H1 (cell line): ENCODE measurements around the gene SLC37A1. TPM values are rescaled to one million over a fixed set of nuclear protein-coding genes. Genes with fewer than 3 reads are reported as not detected.

ENCODE experiments used
- CTCF ChIA-PET: fragments of 300-600 bp; sonication (Branson Sonifier 250); formaldehyde crosslinking; loops from one replicate; lab custom pipeline; 2021; ENCODE audit not compliant: partially characterized antibody; lab: Charles Lee
- POLR2A ChIA-PET: fragments of 300-600 bp; sonication (Branson Sonifier 250); formaldehyde crosslinking; loops from one replicate; lab custom pipeline; 2021; ENCODE audit warnings: inconsistent platforms; ENCODE audit not compliant: partially characterized antibody; lab: Charles Lee
- DNase-seq, 2 experiments: peaks; one replicate each; pipeline versions ENCODE4 v3.0.0 to v3.0.0-alpha.2; 2010 to 2022; ENCODE audit warnings: low spot score in 2 of 2, low read depth in 1 of 2, mixed read lengths in 1 of 2
- FAIRE-seq: peaks from 2 replicates; lab custom pipeline; 2011; peaks lifted over from hg19 to GRCh38; lab: Jason Lieb, UNC
- H2AFZ ChIP-seq: 2 replicates; pipeline ENCODE4 v1.8.1; 2012; ENCODE audit warnings: low read length, inconsistent platforms
- H2AK5ac ChIP-seq: 2 replicates; pipeline ENCODE4 v1.6.1; 2013; ENCODE audit warnings: low read depth, low read length
- H2BK120ac ChIP-seq: replicated peaks from 2 replicates; pipeline ENCODE3; 2013; ENCODE audit warnings: low read depth, low read length, inconsistent platforms
- H2BK12ac ChIP-seq: 2 replicates; pipeline ENCODE4 v1.6.1; 2013; ENCODE audit warnings: low read depth, low read length
- H2BK15ac ChIP-seq: 2 replicates; pipeline ENCODE4 v1.6.1; 2013; ENCODE audit warnings: low read length
- H2BK20ac ChIP-seq: 2 replicates; pipeline ENCODE4 v1.6.1; 2013; ENCODE audit warnings: low read length
- H2BK5ac ChIP-seq: 2 replicates; pipeline ENCODE4 v1.6.1; 2013; ENCODE audit warnings: low read depth, low read length
- H3K14ac ChIP-seq: 2 replicates; pipeline ENCODE4 v1.6.1; 2013; ENCODE audit warnings: inconsistent platforms; ENCODE audit not compliant: insufficient read length
- H3K18ac ChIP-seq: 2 replicates; pipeline ENCODE4 v1.6.1; 2013; ENCODE audit warnings: low read length; ENCODE audit errors: extremely low read depth
- H3K23ac ChIP-seq: 2 replicates; pipeline ENCODE4 v1.6.1; 2013; ENCODE audit warnings: inconsistent platforms; ENCODE audit not compliant: insufficient read length
- H3K23me2 ChIP-seq: 2 replicates; pipeline ENCODE4 v1.6.1; 2013; ENCODE audit warnings: low read depth, low read length
- H3K27ac ChIP-seq: 2 replicates; pipeline ENCODE4 v1.6.1; 2011; ENCODE audit warnings: low read depth, low read length, inconsistent platforms
- H3K27me3 ChIP-seq, 4 experiments: replicated peaks in 1 of 4; 1 replicate in 1 of 4; 2 replicates in 3 of 4; pipeline versions ENCODE4 v1.6.1 to v1.8.1; 2011 to 2013; ENCODE audit warnings: low read length in 3 of 4, mild to moderate bottlenecking in 3 of 4, inconsistent platforms in 2 of 4, mixed read lengths in 2 of 4, moderate library complexity in 1 of 4; ENCODE audit not compliant: control insufficient read depth in 3 of 4, insufficient read depth in 3 of 4; ENCODE audit errors: extremely low read depth in 1 of 4
- H3K36me3 ChIP-seq, 4 experiments: 2 replicates each; pipeline versions ENCODE4 v1.6.1 to v1.8.1; 2011 to 2013; ENCODE audit warnings: mild to moderate bottlenecking in 4 of 4, low read length in 3 of 4, moderate library complexity in 2 of 4, control low read depth in 1 of 4, inconsistent platforms in 1 of 4; ENCODE audit not compliant: insufficient read depth in 4 of 4, control insufficient read depth in 2 of 4
- H3K4ac ChIP-seq: replicated peaks from 2 replicates; pipeline ENCODE3; 2013; ENCODE audit warnings: low read length, low read depth, mixed read lengths, inconsistent platforms; ENCODE audit not compliant: insufficient read length
- H3K4me1 ChIP-seq, 4 experiments: replicated peaks in 1 of 4; 1 replicate in 1 of 4; 2 replicates in 3 of 4; pipeline versions ENCODE4 v1.6.1 to v1.8.1; 2011 to 2013; ENCODE audit warnings: low read length in 3 of 4, inconsistent platforms in 2 of 4, mixed read lengths in 1 of 4; ENCODE audit not compliant: insufficient read depth in 4 of 4, control insufficient read depth in 3 of 4
- H3K4me2 ChIP-seq, 2 experiments: 2 replicates each; pipeline versions ENCODE4 v1.6.1 to v1.8.1; 2011 to 2013; ENCODE audit warnings: low read depth in 2 of 2, low read length in 2 of 2, control low read depth in 1 of 2, inconsistent platforms in 1 of 2, mild to moderate bottlenecking in 1 of 2; ENCODE audit not compliant: insufficient read depth in 1 of 2
- H3K4me3 ChIP-seq, 4 experiments: fragments of 200-600, 300-600 bp in 1 of 4; sonication (generic), shearing (Covaris generic), sonication (Bioruptor Twin) in 1 of 4; 2 replicates each; pipeline versions ENCODE4 v1.5.1 to v1.8.1; 2011 to 2016; ENCODE audit warnings: low read length in 4 of 4, low read depth in 3 of 4, control low read depth in 2 of 4, inconsistent platforms in 2 of 4, mild to moderate bottlenecking in 2 of 4, mixed read lengths in 1 of 4, moderate library complexity in 1 of 4; ENCODE audit not compliant: insufficient read depth in 2 of 4; ENCODE audit errors: extremely low read depth in 1 of 4
- H3K56ac ChIP-seq: replicated peaks from 2 replicates; pipeline ENCODE3; 2013; ENCODE audit warnings: low read depth, mild to moderate bottlenecking, mixed read lengths, low read length, inconsistent platforms; ENCODE audit not compliant: insufficient read length
- H3K79me1 ChIP-seq: 2 replicates; pipeline ENCODE4 v1.6.1; 2013; ENCODE audit warnings: low read depth, low read length, control low read depth
- H3K79me2 ChIP-seq, 2 experiments: 2 replicates each; pipeline versions ENCODE4 v1.6.1 to v1.8.1; 2012 to 2013; ENCODE audit warnings: low read length in 2 of 2, mild to moderate bottlenecking in 2 of 2, inconsistent platforms in 1 of 2; ENCODE audit not compliant: insufficient read depth in 2 of 2, control insufficient read depth in 1 of 2
- H3K9ac ChIP-seq, 4 experiments: replicated peaks in 1 of 4; 1 replicate in 1 of 4; 2 replicates in 3 of 4; pipeline versions ENCODE4 v1.6.1 to v1.8.1; 2011 to 2013; ENCODE audit warnings: low read depth in 3 of 4, low read length in 3 of 4, control low read depth in 2 of 4, mild to moderate bottlenecking in 2 of 4, moderate library complexity in 2 of 4, inconsistent platforms in 1 of 4; ENCODE audit errors: extremely low read depth in 1 of 4
- H3K9me3 ChIP-seq, 2 experiments: 2 replicates each; pipeline versions ENCODE4 v1.6.1 to v1.8.1; 2012 to 2013; ENCODE audit warnings: mild to moderate bottlenecking in 2 of 2, moderate library complexity in 2 of 2, control low read depth in 1 of 2, inconsistent platforms in 1 of 2, low read depth in 1 of 2, low read length in 1 of 2, mixed read lengths in 1 of 2; ENCODE audit not compliant: insufficient read depth in 2 of 2
- H4K20me1 ChIP-seq, 2 experiments: replicated peaks in 1 of 2; 2 replicates each; pipeline versions ENCODE3 to v1.8.1; 2011 to 2013; ENCODE audit warnings: inconsistent platforms in 2 of 2, low read length in 2 of 2, mild to moderate bottlenecking in 1 of 2; ENCODE audit not compliant: insufficient read depth in 2 of 2, control insufficient read depth in 1 of 2
- H4K5ac ChIP-seq: 2 replicates; pipeline ENCODE4 v1.6.1; 2013; ENCODE audit warnings: low read length, low read depth, mixed read lengths, inconsistent platforms; ENCODE audit not compliant: insufficient read length
- H4K8ac ChIP-seq: 2 replicates; pipeline ENCODE4 v1.8.0; 2013; ENCODE audit warnings: mild to moderate bottlenecking, moderate library complexity, low read length, inconsistent platforms; ENCODE audit not compliant: insufficient read depth; ENCODE audit errors: extremely low read depth
- H4K91ac ChIP-seq: replicated peaks from 2 replicates; pipeline ENCODE3; 2013; ENCODE audit warnings: low read length, mixed read lengths, inconsistent platforms; ENCODE audit not compliant: insufficient read length
- EP300 ChIP-seq, 2 experiments: IDR thresholded peaks; 1 replicate in 1 of 2; 2 replicates in 1 of 2; pipeline ENCODE4 v1.6.1; 2011 to 2012; ENCODE audit warnings: low read depth in 2 of 2, low read length in 2 of 2, mild to moderate bottlenecking in 2 of 2, borderline replicate concordance in 1 of 2, inconsistent platforms in 1 of 2, moderate library complexity in 1 of 2
- GTF2F1 ChIP-seq: IDR thresholded peaks from 2 replicates; pipeline ENCODE4 v1.6.1; 2012; ENCODE audit warnings: low read depth, low read length, improper control_type of control experiment, borderline replicate concordance
- whole genome bisulfite sequencing, 2 experiments: shearing (Covaris generic) in 1 of 2; methylation state at CpG; one replicate each; pipeline versions ENCODE4 v1.1.6 to v1.1.7; 2013 to 2015; ENCODE audit warnings: low lambda C conversion rate in 2 of 2, mixed read lengths in 2 of 2, inconsistent platforms in 1 of 2, low coverage in 1 of 2, missing lambda C conversion rate in 1 of 2; ENCODE audit not compliant: insufficient replicate concordance in 2 of 2, insufficient coverage in 1 of 2, insufficient read length in 1 of 2; ENCODE audit errors: extremely low coverage in 1 of 2, missing lambda C conversion rate in 1 of 2; 5-methylcytosine and 5-hydroxymethylcytosine counted together
- polyA plus RNA-seq, 7 experiments: library from polyadenylated mRNA; depleted of rRNA in 3 of 7; stranded (reverse) in 5 of 7; unstranded in 2 of 7; fragments of >200 nt in 5 of 7; fragments of 200-250 nt in 2 of 7; gene quantifications; 1 replicate in 5 of 7; 2 replicates in 1 of 7; 4 replicates in 1 of 7; pipeline versions ENCODE4 v1.2.1 to v1.2.3, GENCODE V29; 2011 to 2013; ENCODE audit warnings: missing spikeins in 2 of 7, mixed read lengths in 2 of 7
- total RNA-seq: library from RNA; stranded (reverse); fragmentation: NEBNext Ultra II Directional; extraction: Animal tissue kit (Norgen Biotek cat#: 25700); gene quantifications from 2 replicates; pipeline ENCODE4 v1.2.1, GENCODE V29; 2021
- TF ChIP-seq, protein P1 (sequence below): IDR thresholded peaks from 2 replicates; pipeline ENCODE4 v1.6.1; 2011; ENCODE audit warnings: low read depth, mild to moderate bottlenecking, low read length; ENCODE audit not compliant: insufficient read depth

The SLC37A1 gene
- total and polyA plus RNA-seq, 2 of the 8 experiments (the other 6 are each of a cell fraction or from before 2014, with no cell fraction given): 15.6 to 30.9 TPM

DNA sequence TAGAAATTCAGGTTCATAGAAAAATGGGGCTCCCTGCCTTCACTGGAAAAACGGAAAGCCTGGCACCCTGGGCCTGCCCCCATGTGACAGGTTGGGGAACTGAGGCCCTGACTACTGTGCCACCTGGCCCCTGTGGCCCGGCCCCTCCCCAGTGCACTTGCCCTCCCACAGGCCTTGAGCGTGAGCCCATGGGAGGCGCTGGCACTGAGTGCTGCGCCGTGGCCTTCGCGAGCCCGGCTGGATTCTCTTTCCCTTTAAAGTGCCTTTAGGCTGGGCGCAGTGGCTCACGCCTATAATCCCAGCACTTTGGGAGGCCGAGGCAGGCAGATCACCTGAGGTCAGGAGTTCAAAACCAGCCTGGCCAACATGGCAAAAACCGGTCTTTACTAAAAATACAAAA, 45.7 kb downstream of the SLC37A1 start:
- Histone ChIP-seq H3K4me2 (no peak overlapping the region), H4K5ac (no peak overlapping the region), H3K27me3 (no peaks in the 10 kb centered on the region; a peak in 1 of 7 replicates), H3K79me2 (no peaks in the 10 kb centered on the region), H3K4me3 (no peak overlapping the region), H3K4ac (no peak overlapping the region), H3K9me3 (no peaks in the 10 kb centered on the region), H3K4me1 (peaks cover 0 to 3% (median 0%) of the 10 kb centered on the region in 4 experiments; a peak in 1 of 7 replicates), H3K36me3 (peaks cover 0 to 8% (median 3%) of the 10 kb centered on the region in 4 experiments; a peak in 6 of 8 replicates), H2BK20ac (no peak overlapping the region), H3K23me2 (no peaks in the 10 kb centered on the region), H2AK5ac (no peak overlapping the region), H3K18ac (no peak overlapping the region), H3K56ac (no peak overlapping the region), H2AFZ (no peak overlapping the region), H2BK120ac (no peak overlapping the region), H3K9ac (no peak overlapping the region), H3K79me1 (no peaks in the 10 kb centered on the region), H4K8ac (no peak overlapping the region), H4K91ac (no peak overlapping the region), H3K23ac (no peak overlapping the region), H3K14ac (no peak overlapping the region), H2BK15ac (no peak overlapping the region), H2BK5ac (no peak overlapping the region), H3K27ac (no peak overlapping the region), H4K20me1 (no peaks in the 10 kb centered on the region), H2BK12ac (no peak overlapping the region)
- ChIA-PET CTCF (interaction anchor here (1.3 kb wide), 1 partner anchor 9 kb away, joined by 3 read pairs; no protein-coding TSS in a partner anchor), POLR2A (interaction anchor here (0.8 to 0.9 kb wide), 2 partner anchors 9 to 66 kb away, joined by 3 read pairs; no protein-coding TSS in a partner anchor)
- FAIRE-seq: no peak
- DNase-seq: no peak
- WGBS, 2 experiments: 91% methylated on average over 13 of the region's 13 CpGs; no CpG with 5 or more reads in 1 of the 2 experiments
- TF ChIP-seq, protein P1, sequence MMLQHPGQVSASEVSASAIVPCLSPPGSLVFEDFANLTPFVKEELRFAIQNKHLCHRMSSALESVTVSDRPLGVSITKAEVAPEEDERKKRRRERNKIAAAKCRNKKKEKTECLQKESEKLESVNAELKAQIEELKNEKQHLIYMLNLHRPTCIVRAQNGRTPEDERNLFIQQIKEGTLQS: no peak
- no peak for TF ChIP-seq GTF2F1
- TF ChIP-seq EP300 (IDR thresholded peaks at IDR 0.05; ENCODE audit: borderline replicate concordance in 1 of 2, low read depth in 2 of 2, low read length in 2 of 2): no peak
